HepG2 (cell line): ENCODE measurements around the gene HOXC11. TPM values are rescaled to one million over a fixed set of nuclear protein-coding genes. Genes with fewer than 3 reads are reported as not detected.

ENCODE experiments used
- FOSL2 ChIP-seq: sonication (generic); formaldehyde crosslinking; IDR thresholded peaks from 2 replicates; pipeline ENCODE4 v1.4.0; 2020; ENCODE audit warnings: missing genetic modification reagents
- IKZF4 ChIP-seq: sonication (generic); formaldehyde crosslinking; IDR thresholded peaks from 2 replicates; pipeline ENCODE4 v1.5.1; 2020; ENCODE audit warnings: borderline replicate concordance, mild to moderate bottlenecking, low read depth, missing genetic modification reagents; ENCODE audit errors: not compliant biosample characterization
- SKI ChIP-seq: fragments of 450-650 bp; IDR thresholded peaks from one replicate; pipeline ENCODE4 v1.6.1; 2018; ENCODE audit warnings: mild to moderate bottlenecking; ENCODE audit not compliant: partially characterized antibody
- SMARCC2 ChIP-seq: fragments of 450-650 bp; IDR thresholded peaks from 2 replicates; pipeline ENCODE4 v1.6.1; 2017; ENCODE audit warnings: antibody characterized with exemption, mild to moderate bottlenecking
- SNAPC2 ChIP-seq: sonication (generic); formaldehyde crosslinking; IDR thresholded peaks from 2 replicates; pipeline ENCODE4 v1.8.1; 2022; ENCODE audit warnings: mild to moderate bottlenecking, missing genetic modification reagents
- SOX13 ChIP-seq, 3 experiments: fragments of 450-650 bp in 1 of 3; sonication (generic) in 1 of 3; formaldehyde crosslinking in 1 of 3; IDR thresholded peaks in 2 of 3; conservative IDR thresholded peaks in 1 of 3; 2 replicates each; pipeline versions ENCODE4 v1.5.0 to v1.6.1; 2016 to 2020; ENCODE audit warnings: antibody characterized with exemption in 1 of 3, mild to moderate bottlenecking in 1 of 3, missing compliant biosample characterization in 1 of 3, missing genetic modification reagents in 1 of 3, moderate library complexity in 1 of 3
- TBX3 ChIP-seq: fragments of 450-650 bp; IDR thresholded peaks from 2 replicates; pipeline ENCODE4 v1.6.1; 2017; ENCODE audit warnings: antibody characterized with exemption, mild to moderate bottlenecking, inconsistent platforms, borderline replicate concordance
- ZFP37 ChIP-seq: sonication (generic); formaldehyde crosslinking; IDR thresholded peaks from 2 replicates; pipeline ENCODE4 v1.4.0; 2020; ENCODE audit warnings: missing genetic modification reagents, borderline replicate concordance
- ZNF253 ChIP-seq: sonication (generic); formaldehyde crosslinking; IDR thresholded peaks from 2 replicates; pipeline ENCODE4 v1.8.0; 2022; ENCODE audit warnings: mild to moderate bottlenecking, missing genetic modification reagents, borderline replicate concordance
- ZNF556 ChIP-seq: sonication (generic); formaldehyde crosslinking; IDR thresholded peaks from 2 replicates; pipeline ENCODE4 v1.4.0; 2020; ENCODE audit warnings: mild to moderate bottlenecking, missing genetic modification reagents, borderline replicate concordance
- ZNF670 ChIP-seq: sonication (generic); formaldehyde crosslinking; IDR thresholded peaks from 2 replicates; pipeline ENCODE4 v1.8.0; 2022; ENCODE audit warnings: mild to moderate bottlenecking, missing genetic modification reagents, borderline replicate concordance
- ZNF709 ChIP-seq: sonication (generic); formaldehyde crosslinking; IDR thresholded peaks from 2 replicates; pipeline ENCODE4 v1.5.0; 2020; ENCODE audit warnings: mild to moderate bottlenecking, missing genetic modification reagents
- polyA plus RNA-seq, 8 experiments: library from polyadenylated mRNA; depleted of rRNA in 3 of 8; stranded (reverse) in 7 of 8; unstranded in 1 of 8; fragments of >200 nt; fragmentation: Illumina TruSeq in 4 of 8; extraction: Trizol in 4 of 8; gene quantifications; 2 replicates each; pipeline versions ENCODE4 v1.2.1 to v1.2.3, GENCODE V29; 2011 to 2016; ENCODE audit warnings: low read depth in 4 of 8, missing spikeins in 1 of 8, mixed read lengths in 1 of 8; ENCODE audit not compliant: insufficient read depth in 1 of 8
- total RNA-seq, 5 experiments: library from RNA; depleted of rRNA; stranded (reverse); fragments of >200 nt; fragmentation: Illumina TruSeq; extraction: Trizol; gene quantifications; 2 replicates each; pipeline ENCODE4 v1.2.3, GENCODE V29; 2016; ENCODE audit warnings: low read depth in 1 of 5
- TF ChIP-seq, protein P1 (sequence below): sonication (generic); formaldehyde crosslinking; conservative IDR thresholded peaks from 2 replicates; pipeline ENCODE4 v1.4.0; 2020; ENCODE audit warnings: missing genetic modification reagents
- TF ChIP-seq, protein P2 (sequence below): sonication (generic); formaldehyde crosslinking; conservative IDR thresholded peaks from 2 replicates; pipeline ENCODE4 v1.4.0; 2020; ENCODE audit warnings: mild to moderate bottlenecking, missing genetic modification reagents, moderate library complexity
- TF ChIP-seq, protein P3 (sequence below): sonication (generic); formaldehyde crosslinking; conservative IDR thresholded peaks from 2 replicates; pipeline ENCODE4 v1.4.0; 2020; ENCODE audit warnings: missing genetic modification reagents
- TF ChIP-seq, protein P4 (sequence below): IDR thresholded peaks from 2 replicates; pipeline ENCODE4 v1.6.1; 2016; ENCODE audit warnings: missing compliant biosample characterization, missing genetic modification reagents, borderline replicate concordance
- TF ChIP-seq, protein P5 (sequence below): sonication (generic); formaldehyde crosslinking; IDR thresholded peaks from 2 replicates; pipeline ENCODE4 v1.4.0; 2020; ENCODE audit warnings: missing genetic modification reagents

Gene HOXC11
- total and polyA plus RNA-seq, 2 of the 13 experiments (the other 11 are each of a cell fraction or from before 2014, with no cell fraction given), result not detected

DNA sequence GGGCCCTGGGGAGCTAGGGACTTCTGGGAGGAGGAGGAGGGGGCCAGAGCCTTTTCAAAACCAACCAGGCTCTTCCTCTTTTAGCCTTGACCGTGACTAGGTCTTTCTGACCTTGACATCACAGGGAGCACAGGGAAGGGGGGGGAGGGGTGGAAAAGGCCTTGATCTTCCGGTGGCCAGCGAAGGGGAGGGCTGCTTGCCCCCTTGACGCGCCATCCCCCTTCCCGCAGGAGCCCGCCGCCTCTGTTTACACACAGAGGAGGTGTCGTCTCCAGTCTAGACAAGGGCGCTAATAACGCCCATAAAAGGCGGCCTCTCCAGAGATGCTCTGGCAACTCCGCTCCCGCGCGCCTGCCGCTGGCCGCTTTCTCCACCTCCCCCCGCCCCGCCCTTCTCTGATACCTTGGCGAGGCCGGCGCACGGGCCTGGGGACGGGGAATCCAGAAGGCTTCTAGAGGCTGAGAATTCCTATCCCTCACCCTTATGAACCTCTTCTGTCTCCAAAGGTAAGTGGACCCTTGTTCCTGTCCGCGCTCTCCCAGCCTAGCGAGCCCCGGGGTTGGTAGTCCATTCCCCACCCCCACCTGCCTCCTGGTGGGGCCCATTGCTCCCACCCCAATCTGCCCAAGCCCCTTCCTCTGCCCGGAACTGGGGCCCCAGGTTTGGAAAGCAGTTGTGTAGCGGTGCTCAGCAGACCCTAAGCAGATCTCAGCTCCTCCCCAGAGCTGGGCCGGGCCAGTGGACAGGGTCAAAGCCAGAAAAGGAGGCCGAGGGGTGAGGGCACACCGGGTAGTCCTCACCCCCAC, 23.1 kb upstream of the HOXC11 start (continued):
- TF ChIP-seq, protein P1, sequence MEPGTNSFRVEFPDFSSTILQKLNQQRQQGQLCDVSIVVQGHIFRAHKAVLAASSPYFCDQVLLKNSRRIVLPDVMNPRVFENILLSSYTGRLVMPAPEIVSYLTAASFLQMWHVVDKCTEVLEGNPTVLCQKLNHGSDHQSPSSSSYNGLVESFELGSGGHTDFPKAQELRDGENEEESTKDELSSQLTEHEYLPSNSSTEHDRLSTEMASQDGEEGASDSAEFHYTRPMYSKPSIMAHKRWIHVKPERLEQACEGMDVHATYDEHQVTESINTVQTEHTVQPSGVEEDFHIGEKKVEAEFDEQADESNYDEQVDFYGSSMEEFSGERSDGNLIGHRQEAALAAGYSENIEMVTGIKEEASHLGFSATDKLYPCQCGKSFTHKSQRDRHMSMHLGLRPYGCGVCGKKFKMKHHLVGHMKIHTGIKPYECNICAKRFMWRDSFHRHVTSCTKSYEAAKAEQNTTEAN (CRISPR knock-in tag), result no peak
- TF ChIP-seq ZNF253 (CRISPR knock-in tag) (no peak), SMARCC2 (no peak), SKI (peak; percentile 93), TBX3 (no peak), ZNF709 (no peak), ZFP37 (no peak), IKZF4 (CRISPR knock-in tag) (no peak), FOSL2 (peak; percentile 16; the same call in 1 of the 2 replicates), ZNF556 (CRISPR knock-in tag) (no peak), SOX13 (IDR thresholded peaks at IDR 0.05) (no peak), SOX13 (CRISPR knock-in tag; conservative IDR thresholded peaks at IDR 0.05 in 1 of 2, IDR thresholded peaks at IDR 0.05 in 1 of 2) (no peak), SNAPC2 (no peak), ZNF670 (no peak)
- TF ChIP-seq, protein P2, sequence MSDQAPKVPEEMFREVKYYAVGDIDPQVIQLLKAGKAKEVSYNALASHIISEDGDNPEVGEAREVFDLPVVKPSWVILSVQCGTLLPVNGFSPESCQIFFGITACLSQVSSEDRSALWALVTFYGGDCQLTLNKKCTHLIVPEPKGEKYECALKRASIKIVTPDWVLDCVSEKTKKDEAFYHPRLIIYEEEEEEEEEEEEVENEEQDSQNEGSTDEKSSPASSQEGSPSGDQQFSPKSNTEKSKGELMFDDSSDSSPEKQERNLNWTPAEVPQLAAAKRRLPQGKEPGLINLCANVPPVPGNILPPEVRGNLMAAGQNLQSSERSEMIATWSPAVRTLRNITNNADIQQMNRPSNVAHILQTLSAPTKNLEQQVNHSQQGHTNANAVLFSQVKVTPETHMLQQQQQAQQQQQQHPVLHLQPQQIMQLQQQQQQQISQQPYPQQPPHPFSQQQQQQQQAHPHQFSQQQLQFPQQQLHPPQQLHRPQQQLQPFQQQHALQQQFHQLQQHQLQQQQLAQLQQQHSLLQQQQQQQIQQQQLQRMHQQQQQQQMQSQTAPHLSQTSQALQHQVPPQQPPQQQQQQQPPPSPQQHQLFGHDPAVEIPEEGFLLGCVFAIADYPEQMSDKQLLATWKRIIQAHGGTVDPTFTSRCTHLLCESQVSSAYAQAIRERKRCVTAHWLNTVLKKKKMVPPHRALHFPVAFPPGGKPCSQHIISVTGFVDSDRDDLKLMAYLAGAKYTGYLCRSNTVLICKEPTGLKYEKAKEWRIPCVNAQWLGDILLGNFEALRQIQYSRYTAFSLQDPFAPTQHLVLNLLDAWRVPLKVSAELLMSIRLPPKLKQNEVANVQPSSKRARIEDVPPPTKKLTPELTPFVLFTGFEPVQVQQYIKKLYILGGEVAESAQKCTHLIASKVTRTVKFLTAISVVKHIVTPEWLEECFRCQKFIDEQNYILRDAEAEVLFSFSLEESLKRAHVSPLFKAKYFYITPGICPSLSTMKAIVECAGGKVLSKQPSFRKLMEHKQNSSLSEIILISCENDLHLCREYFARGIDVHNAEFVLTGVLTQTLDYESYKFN (CRISPR knock-in tag), result no peak
- TF ChIP-seq, protein P3, sequence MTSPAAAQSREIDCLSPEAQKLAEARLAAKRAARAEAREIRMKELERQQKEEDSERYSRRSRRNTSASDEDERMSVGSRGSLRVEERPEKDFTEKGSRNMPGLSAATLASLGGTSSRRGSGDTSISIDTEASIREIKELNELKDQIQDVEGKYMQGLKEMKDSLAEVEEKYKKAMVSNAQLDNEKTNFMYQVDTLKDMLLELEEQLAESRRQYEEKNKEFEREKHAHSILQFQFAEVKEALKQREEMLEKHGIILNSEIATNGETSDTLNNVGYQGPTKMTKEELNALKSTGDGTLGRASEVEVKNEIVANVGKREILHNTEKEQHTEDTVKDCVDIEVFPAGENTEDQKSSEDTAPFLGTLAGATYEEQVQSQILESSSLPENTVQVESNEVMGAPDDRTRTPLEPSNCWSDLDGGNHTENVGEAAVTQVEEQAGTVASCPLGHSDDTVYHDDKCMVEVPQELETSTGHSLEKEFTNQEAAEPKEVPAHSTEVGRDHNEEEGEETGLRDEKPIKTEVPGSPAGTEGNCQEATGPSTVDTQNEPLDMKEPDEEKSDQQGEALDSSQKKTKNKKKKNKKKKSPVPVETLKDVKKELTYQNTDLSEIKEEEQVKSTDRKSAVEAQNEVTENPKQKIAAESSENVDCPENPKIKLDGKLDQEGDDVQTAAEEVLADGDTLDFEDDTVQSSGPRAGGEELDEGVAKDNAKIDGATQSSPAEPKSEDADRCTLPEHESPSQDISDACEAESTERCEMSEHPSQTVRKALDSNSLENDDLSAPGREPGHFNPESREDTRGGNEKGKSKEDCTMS, result no peak
- TF ChIP-seq, protein P4, sequence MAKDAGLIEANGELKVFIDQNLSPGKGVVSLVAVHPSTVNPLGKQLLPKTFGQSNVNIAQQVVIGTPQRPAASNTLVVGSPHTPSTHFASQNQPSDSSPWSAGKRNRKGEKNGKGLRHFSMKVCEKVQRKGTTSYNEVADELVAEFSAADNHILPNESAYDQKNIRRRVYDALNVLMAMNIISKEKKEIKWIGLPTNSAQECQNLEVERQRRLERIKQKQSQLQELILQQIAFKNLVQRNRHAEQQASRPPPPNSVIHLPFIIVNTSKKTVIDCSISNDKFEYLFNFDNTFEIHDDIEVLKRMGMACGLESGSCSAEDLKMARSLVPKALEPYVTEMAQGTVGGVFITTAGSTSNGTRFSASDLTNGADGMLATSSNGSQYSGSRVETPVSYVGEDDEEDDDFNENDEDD (CRISPR knock-in tag), result no peak
- TF ChIP-seq, protein P5, sequence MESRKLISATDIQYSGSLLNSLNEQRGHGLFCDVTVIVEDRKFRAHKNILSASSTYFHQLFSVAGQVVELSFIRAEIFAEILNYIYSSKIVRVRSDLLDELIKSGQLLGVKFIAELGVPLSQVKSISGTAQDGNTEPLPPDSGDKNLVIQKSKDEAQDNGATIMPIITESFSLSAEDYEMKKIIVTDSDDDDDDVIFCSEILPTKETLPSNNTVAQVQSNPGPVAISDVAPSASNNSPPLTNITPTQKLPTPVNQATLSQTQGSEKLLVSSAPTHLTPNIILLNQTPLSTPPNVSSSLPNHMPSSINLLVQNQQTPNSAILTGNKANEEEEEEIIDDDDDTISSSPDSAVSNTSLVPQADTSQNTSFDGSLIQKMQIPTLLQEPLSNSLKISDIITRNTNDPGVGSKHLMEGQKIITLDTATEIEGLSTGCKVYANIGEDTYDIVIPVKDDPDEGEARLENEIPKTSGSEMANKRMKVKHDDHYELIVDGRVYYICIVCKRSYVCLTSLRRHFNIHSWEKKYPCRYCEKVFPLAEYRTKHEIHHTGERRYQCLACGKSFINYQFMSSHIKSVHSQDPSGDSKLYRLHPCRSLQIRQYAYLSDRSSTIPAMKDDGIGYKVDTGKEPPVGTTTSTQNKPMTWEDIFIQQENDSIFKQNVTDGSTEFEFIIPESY (CRISPR knock-in tag), result no peak
